HG02623 (cell line): ENCODE data around the gene UBAP2L.
"Not testable (repeated sequence)": the region's sequence is repeated elsewhere in the genome, so short reads cannot be mapped to it uniquely, and the experiment has no call there.

Experiments
- ATAC-seq: cut with Tn5 transposase; IDR thresholded peaks from one replicate; pipeline ENCODE4 v1.9.1; 2021; ENCODE audit warnings: moderate library complexity; ENCODE audit not compliant: unreplicated experiment

Gene UBAP2L

GRCh38 chr1:154241703-154242351 lies 21.1 kb downstream of the UBAP2L start:
- ATAC-seq: no peak

- no peak for ATAC-seq
Observed at GRCh38 chr1:154253671-154254070, 32.9 kb downstream of the UBAP2L start.

- ATAC-seq: no peak
Observed at GRCh38 chr1:154256686-154257085, 35.9 kb downstream of the UBAP2L start.

GRCh38 chr1:154258784-154259183 lies 38.0 kb downstream of the UBAP2L start:
- no peak for ATAC-seq

- ATAC-seq: no peak
Observed at GRCh38 chr1:154260127-154260526, 39.4 kb downstream of the UBAP2L start.

GRCh38 chr1:154263465-154264332 lies 42.9 kb downstream of the UBAP2L start:
- ATAC-seq: no peak

- no peak for ATAC-seq
Observed at GRCh38 chr1:154264454-154264853, 43.7 kb downstream of the UBAP2L start.

- no peak for ATAC-seq
Observed at GRCh38 chr1:154265586-154265985, 44.8 kb downstream of the UBAP2L start.

GRCh38 chr1:154270833-154271232 lies 50.1 kb downstream of the UBAP2L start:
- ATAC-seq: no peak

- peak; percentile 84 for ATAC-seq
Observed at GRCh38 chr1:154272217-154272998, 51.7 kb downstream of the UBAP2L start, which contains the start of gene HAX1. Gene HAX1, plus strand, starts transcription at chr1:154272629. Its CDS starts 95 bp downstream, at chr1:154272724.

- ATAC-seq: no peak
Observed at GRCh38 chr1:154272999-154273563, 52.3 kb downstream of the UBAP2L start.

- no peak for ATAC-seq
Observed at GRCh38 chr1:154276797-154277196, 56.0 kb downstream of the UBAP2L start.

GRCh38 chr1:154287591-154287990 lies 66.8 kb downstream of the UBAP2L start:
- ATAC-seq: not testable (repeated sequence)

- no peak for ATAC-seq
Observed at GRCh38 chr1:154288661-154289060, 67.9 kb downstream of the UBAP2L start.

GRCh38 chr1:154290921-154291320 lies 70.2 kb downstream of the UBAP2L start:
- ATAC-seq: no peak

- no peak for ATAC-seq
Observed at GRCh38 chr1:154295408-154296235, 74.9 kb downstream of the UBAP2L start.

- ATAC-seq: no peak
Observed at GRCh38 chr1:154301582-154301981, 80.8 kb downstream of the UBAP2L start.

- no peak for ATAC-seq
Observed at GRCh38 chr1:154304664-154305337, 84.0 kb downstream of the UBAP2L start.

- no peak for ATAC-seq
Observed at GRCh38 chr1:154306151-154306550, 85.4 kb downstream of the UBAP2L start.
